Hepatocyte (in vitro differentiated cells): Measurements from ENCODE around the gene C2orf74. TPM values are rescaled to one million over a fixed set of nuclear protein-coding genes. Genes with fewer than 3 reads are reported as not detected.

ENCODE experiments used
- DNase-seq: peaks from one replicate; pipeline ENCODE4 v3.0.0-alpha.2; 2016; ENCODE audit warnings: low spot score
- H2AFZ ChIP-seq: fragments of 200-600 bp; sonication (generic); 2 replicates; pipeline ENCODE4 v1.6.0; 2016; ENCODE audit warnings: antibody characterized with exemption, mild to moderate bottlenecking
- H3K27ac ChIP-seq: fragments of 200-600 bp; sonication (generic); 2 replicates; pipeline ENCODE4 v1.5.1; 2016; ENCODE audit warnings: mild to moderate bottlenecking
- H3K27me3 ChIP-seq: fragments of 200-600 bp; sonication (generic); 2 replicates; pipeline ENCODE4 v1.6.1; 2016
- H3K36me3 ChIP-seq: fragments of 200-600 bp; sonication (generic); replicated peaks from 2 replicates; pipeline ENCODE4 v1.5.1; 2016; ENCODE audit warnings: low read depth; ENCODE audit not compliant: insufficient read depth
- H3K4me1 ChIP-seq: fragments of 200-600 bp; sonication (generic); 2 replicates; pipeline ENCODE4 v1.5.1; 2016; ENCODE audit warnings: mild to moderate bottlenecking, moderate library complexity; ENCODE audit not compliant: insufficient read depth
- H3K4me2 ChIP-seq: fragments of 200-600 bp; sonication (generic); 2 replicates; pipeline ENCODE4 v1.6.0; 2016
- H3K4me3 ChIP-seq: fragments of 200-600 bp; sonication (generic); 2 replicates; pipeline ENCODE4 v1.5.1; 2016; ENCODE audit warnings: mild to moderate bottlenecking
- H3K79me2 ChIP-seq: fragments of 200-600 bp; sonication (generic); 2 replicates; pipeline ENCODE4 v1.6.0; 2017; ENCODE audit warnings: mild to moderate bottlenecking
- H3K9me2 ChIP-seq: fragments of 200-600 bp; sonication (generic); replicated peaks from 2 replicates; pipeline ENCODE4 v1.6.0; 2017; ENCODE audit warnings: mild to moderate bottlenecking; ENCODE audit not compliant: insufficient read depth
- H3K9me3 ChIP-seq: fragments of 200-600 bp; sonication (generic); 2 replicates; pipeline ENCODE4 v1.5.1; 2016; ENCODE audit warnings: low read depth, mild to moderate bottlenecking
- H4K20me1 ChIP-seq: fragments of 200-600 bp; sonication (generic); 2 replicates; pipeline ENCODE4 v1.6.0; 2016; ENCODE audit warnings: mild to moderate bottlenecking; ENCODE audit not compliant: insufficient read depth, poor library complexity, severe bottlenecking
- CTCF ChIP-seq: fragments of 200-600 bp; sonication (generic); IDR thresholded peaks from 2 replicates; pipeline ENCODE4 v1.5.1; 2016; ENCODE audit warnings: antibody characterized with exemption, mild to moderate bottlenecking; ENCODE audit not compliant: poor library complexity
- EZH2 ChIP-seq: fragments of 200-600 bp; sonication (generic); IDR thresholded peaks from 2 replicates; pipeline ENCODE4 v1.6.1; 2016; ENCODE audit warnings: antibody characterized with exemption, mild to moderate bottlenecking, borderline replicate concordance
- EZH2phosphoT487 ChIP-seq: fragments of 200-600 bp; sonication (generic); IDR thresholded peaks from one replicate; pipeline ENCODE4 v1.6.1; 2018; ENCODE audit warnings: antibody characterized with exemption, mild to moderate bottlenecking, low read depth, moderate library complexity; ENCODE audit not compliant: unreplicated experiment, severe bottlenecking
- WGBS: methylation state at CpG from one replicate; pipeline ENCODE4 v1.1.6; 2016; ENCODE audit warnings: low lambda C conversion rate; ENCODE audit errors: missing lambda C conversion rate; 5-methylcytosine and 5-hydroxymethylcytosine counted together
- polyA plus RNA-seq: library from polyadenylated mRNA; unstranded; fragments of >200 nt; fragmentation: Nextera tagmentation; extraction: Ambion mirVana; gene quantifications from 2 replicates; pipeline ENCODE4 v1.2.1, GENCODE V29; 2016
- total RNA-seq: library from RNA; depleted of rRNA; stranded (reverse); fragments of >200 nt; gene quantifications from 2 replicates; pipeline ENCODE4 v1.2.3, GENCODE V29; 2014

The C2orf74 gene
- total and polyA plus RNA-seq, 2 experiments from 2014 or later: 6.2 to 10.2 TPM

GRCh38 chr2:61151436-61151835 lies 10.6 kb upstream of the C2orf74 start:
- no peaks in the 10 kb centered on the region for H4K20me1 ChIP-seq
- H3K27me3 ChIP-seq: no peaks in the 10 kb centered on the region
- no peak overlapping the region for H3K27ac ChIP-seq
- H3K4me1 ChIP-seq: no peaks in the 10 kb centered on the region
- no peaks in the 10 kb centered on the region for H3K9me2 ChIP-seq
- H3K4me3 ChIP-seq: no peak overlapping the region
- no peaks in the 10 kb centered on the region for H3K36me3 ChIP-seq
- DNase-seq: no peak
- WGBS: 89% methylated on average over 1 of the region's 1 CpG
- TF ChIP-seq EZH2: no peak
- TF ChIP-seq CTCF: no peak
- no peak for TF ChIP-seq EZH2phosphoT487
- no peak overlapping the region for H3K4me2 ChIP-seq
- no peak overlapping the region for H2AFZ ChIP-seq
- H3K9me3 ChIP-seq: no peaks in the 10 kb centered on the region
- no peaks in the 10 kb centered on the region for H3K79me2 ChIP-seq

GRCh38 chr2:61157371-61158003 lies 4.5 kb upstream of the C2orf74 start:
- H3K36me3 ChIP-seq: no peaks in the 10 kb centered on the region
- H3K9me3 ChIP-seq: no peaks in the 10 kb centered on the region
- no peaks in the 10 kb centered on the region for H3K79me2 ChIP-seq
- H3K9me2 ChIP-seq: no peaks in the 10 kb centered on the region
- H3K27ac ChIP-seq: no peak overlapping the region
- WGBS: 96% methylated on average over 5 of the region's 5 CpGs
- no peaks in the 10 kb centered on the region for H3K27me3 ChIP-seq
- no peak overlapping the region for H2AFZ ChIP-seq
- H3K4me2 ChIP-seq: no peak overlapping the region
- H4K20me1 ChIP-seq: no peaks in the 10 kb centered on the region
- no peaks in the 10 kb centered on the region for H3K4me1 ChIP-seq
- TF ChIP-seq EZH2 (no peak), CTCF (no peak), EZH2phosphoT487 (no peak)
- no peak overlapping the region for H3K4me3 ChIP-seq
- no peak for DNase-seq

GRCh38 chr2:61158356-61158955 lies 3.5 kb upstream of the C2orf74 start:
- Histone ChIP-seq H3K4me1 (no peaks in the 10 kb centered on the region), H3K27ac (no peak overlapping the region), H3K9me2 (no peaks in the 10 kb centered on the region), H3K4me2 (no peak overlapping the region), H3K9me3 (no peaks in the 10 kb centered on the region), H3K4me3 (no peak overlapping the region), H3K36me3 (no peaks in the 10 kb centered on the region), H3K27me3 (no peaks in the 10 kb centered on the region), H4K20me1 (no peaks in the 10 kb centered on the region), H2AFZ (no peak overlapping the region), H3K79me2 (no peaks in the 10 kb centered on the region)
- TF ChIP-seq CTCF: no peak
- no peak for TF ChIP-seq EZH2
- no peak for TF ChIP-seq EZH2phosphoT487
- 78% methylated on average over 3 of the region's 3 CpGs for WGBS
- no peak for DNase-seq
